H9 (cell line): ENCODE measurements around the gene ELMOD3. TPM values are rescaled to one million over a fixed set of nuclear protein-coding genes. Genes with fewer than 3 reads are reported as not detected.
A peak's percentile ranks its signal among the peaks of the same experiment; 100 is the strongest.
"Not testable (repeated sequence)": the region's sequence is repeated elsewhere in the genome, so short reads cannot be mapped to it uniquely, and the experiment has no call there.

Experiments used
- DNase-seq: peaks from one replicate; pipeline ENCODE4 v3.0.0-alpha.2; 2017
- H2AFZ ChIP-seq: one replicate; pipeline ENCODE4 v1.6.1; 2013; ENCODE audit warnings: mild to moderate bottlenecking, low read length, control low read depth, moderate library complexity
- H2AK5ac ChIP-seq: 2 replicates; pipeline ENCODE4 v1.6.1; 2013; ENCODE audit warnings: low read length, control low read depth, mixed read lengths; ENCODE audit not compliant: insufficient read length
- H2BK120ac ChIP-seq: one replicate; pipeline ENCODE4 v1.6.1; 2013; ENCODE audit warnings: low read depth, mild to moderate bottlenecking, low read length, control low read depth, inconsistent platforms; ENCODE audit not compliant: poor library complexity, severe bottlenecking
- H2BK12ac ChIP-seq: 2 replicates; pipeline ENCODE4 v1.6.1; 2013; ENCODE audit warnings: low read length, control low read depth, mixed read lengths, low read depth; ENCODE audit not compliant: insufficient read length
- H2BK15ac ChIP-seq: 2 replicates; pipeline ENCODE4 v1.6.1; 2013; ENCODE audit warnings: low read depth, low read length, control low read depth
- H2BK20ac ChIP-seq: one replicate; pipeline ENCODE4 v1.6.1; 2013; ENCODE audit warnings: low read depth, mild to moderate bottlenecking, low read length, control low read depth, inconsistent platforms; ENCODE audit not compliant: poor library complexity, severe bottlenecking
- H2BK5ac ChIP-seq: 2 replicates; pipeline ENCODE4 v1.6.1; 2013; ENCODE audit warnings: low read length, control low read depth, mixed read lengths; ENCODE audit not compliant: insufficient read length
- H3K14ac ChIP-seq: 2 replicates; pipeline ENCODE4 v1.6.1; 2013; ENCODE audit warnings: low read length, control low read depth; ENCODE audit not compliant: insufficient read depth
- H3K18ac ChIP-seq: 2 replicates; pipeline ENCODE4 v1.6.1; 2013; ENCODE audit warnings: low read depth, mild to moderate bottlenecking, mixed read lengths, low read length, control low read depth; ENCODE audit not compliant: insufficient read length
- H3K23ac ChIP-seq: 2 replicates; pipeline ENCODE4 v1.6.1; 2013; ENCODE audit warnings: low read length, control low read depth, mixed read lengths, low read depth; ENCODE audit not compliant: insufficient read length
- H3K23me2 ChIP-seq: 2 replicates; pipeline ENCODE4 v1.6.1; 2013; ENCODE audit warnings: low read depth, mild to moderate bottlenecking, mixed read lengths, low read length, control low read depth; ENCODE audit not compliant: insufficient read length, poor library complexity, severe bottlenecking
- H3K27ac ChIP-seq: 2 replicates; pipeline ENCODE4 v1.5.1; 2013; ENCODE audit warnings: low read length, control low read depth, mixed read lengths, low read depth; ENCODE audit not compliant: insufficient read length
- H3K27me3 ChIP-seq: 2 replicates; pipeline ENCODE4 v1.6.1; 2013; ENCODE audit warnings: low read length, control low read depth, inconsistent platforms; ENCODE audit not compliant: insufficient read depth
- H3K4ac ChIP-seq: 2 replicates; pipeline ENCODE4 v1.6.1; 2013; ENCODE audit warnings: low read depth, mild to moderate bottlenecking, control low read depth, inconsistent platforms, low read length, moderate library complexity
- H3K4me1 ChIP-seq: 2 replicates; pipeline ENCODE4 v1.6.1; 2013; ENCODE audit warnings: low read length, control low read depth, inconsistent platforms; ENCODE audit not compliant: insufficient read depth
- H3K4me2 ChIP-seq: 2 replicates; pipeline ENCODE4 v1.6.1; 2013; ENCODE audit warnings: low read length, control low read depth, mixed read lengths; ENCODE audit not compliant: insufficient read length, insufficient read depth
- H3K56ac ChIP-seq: 2 replicates; pipeline ENCODE4 v1.6.1; 2013; ENCODE audit warnings: low read depth, mild to moderate bottlenecking, mixed read lengths, low read length, control low read depth; ENCODE audit not compliant: insufficient read length
- H3K79me1 ChIP-seq: 2 replicates; pipeline ENCODE4 v1.6.1; 2013; ENCODE audit warnings: low read depth, mild to moderate bottlenecking, moderate library complexity, low read length, control low read depth, inconsistent platforms; ENCODE audit not compliant: insufficient read depth, poor library complexity, severe bottlenecking
- H3K79me2 ChIP-seq: 2 replicates; pipeline ENCODE4 v1.6.1; 2013; ENCODE audit warnings: low read length, control low read depth, inconsistent platforms; ENCODE audit not compliant: insufficient read depth
- H3K9ac ChIP-seq: 2 replicates; pipeline ENCODE4 v1.6.1; 2013; ENCODE audit warnings: low read length, control low read depth, mixed read lengths; ENCODE audit not compliant: insufficient read length; ENCODE audit errors: extremely low read depth
- H3K9me3 ChIP-seq: one replicate; pipeline ENCODE4 v1.6.1; 2013; ENCODE audit warnings: low read depth, low read length, inconsistent platforms; ENCODE audit not compliant: control insufficient read depth
- H3T11ph ChIP-seq: one replicate; pipeline ENCODE4 v1.6.1; 2013; ENCODE audit warnings: mild to moderate bottlenecking, low read length, control low read depth, inconsistent platforms
- H4K20me1 ChIP-seq: one replicate; pipeline ENCODE4 v1.6.1; 2013; ENCODE audit not compliant: control insufficient read depth, insufficient read length, insufficient read depth
- H4K5ac ChIP-seq: 2 replicates; pipeline ENCODE4 v1.6.1; 2013; ENCODE audit warnings: low read depth, mild to moderate bottlenecking, mixed read lengths, low read length, control low read depth; ENCODE audit not compliant: insufficient read length
- H4K8ac ChIP-seq: replicated peaks from 2 replicates; pipeline ENCODE4 v1.6.1; 2013; ENCODE audit warnings: low read length, control low read depth, mixed read lengths, low read depth; ENCODE audit not compliant: insufficient read length
- H4K91ac ChIP-seq: 2 replicates; pipeline ENCODE4 v1.6.1; 2013; ENCODE audit warnings: low read depth, mild to moderate bottlenecking, moderate library complexity, mixed read lengths, low read length, control low read depth; ENCODE audit not compliant: insufficient read length
- H3K27ac Mint-ChIP-seq, 3 experiments: 2 replicates in 2 of 3; 3 replicates in 1 of 3; pipeline ENCODE4 v1.8.0; 2020 to 2021; ENCODE audit warnings: mixed read lengths in 3 of 3, mild to moderate bottlenecking in 1 of 3, moderate library complexity in 1 of 3
- H3K27me3 Mint-ChIP-seq: 2 replicates; pipeline ENCODE4 v1.8.0; 2021; ENCODE audit warnings: low read depth, mild to moderate bottlenecking, moderate library complexity, mixed read lengths
- H3K36me3 Mint-ChIP-seq, 3 experiments: 2 replicates in 2 of 3; 3 replicates in 1 of 3; pipeline ENCODE4 v1.8.0; 2020 to 2021; ENCODE audit warnings: low read depth in 3 of 3, mixed read lengths in 3 of 3; ENCODE audit not compliant: insufficient read depth in 1 of 3
- H3K4me1 Mint-ChIP-seq, 2 experiments: 2 replicates each; pipeline ENCODE4 v1.8.0; 2020; ENCODE audit warnings: mixed read lengths in 2 of 2
- H3K4me3 Mint-ChIP-seq, 2 experiments: 2 replicates in 1 of 2; 3 replicates in 1 of 2; pipeline ENCODE4 v1.8.0; 2020 to 2021; ENCODE audit warnings: mild to moderate bottlenecking in 2 of 2, mixed read lengths in 2 of 2, moderate library complexity in 1 of 2
- H3K9me3 Mint-ChIP-seq, 2 experiments: 2 replicates in 1 of 2; 3 replicates in 1 of 2; pipeline ENCODE4 v1.8.0; 2020; ENCODE audit warnings: mild to moderate bottlenecking in 2 of 2, mixed read lengths in 2 of 2, moderate library complexity in 1 of 2
- CTCF ChIP-seq: fragments of 200-600 bp; sonication (generic); conservative IDR thresholded peaks from 3 replicates; pipeline ENCODE4 v1.8.0; 2021; ENCODE audit warnings: antibody characterized with exemption, mild to moderate bottlenecking
- WGBS: extraction: QIAGEN DNeasy Blood & Tissue Kit; methylation state at CpG from one replicate; pipeline ENCODE4 v1.1.7; 2013; ENCODE audit warnings: missing lambda C conversion rate, low lambda C conversion rate, mixed read lengths; ENCODE audit not compliant: insufficient read length; ENCODE audit errors: extremely low coverage; 5-methylcytosine and 5-hydroxymethylcytosine counted together
- total RNA-seq: library from RNA; stranded (reverse); gene quantifications from 2 replicates; pipeline ENCODE4 v1.2.1, GENCODE V29; 2021

The ELMOD3 gene
- total RNA-seq, 1 experiment from 2014 or later, result 7.6 TPM

- Histone ChIP-seq H4K20me1 (no peaks in the 10 kb centered on the region), H3K14ac (no peak overlapping the region), H3T11ph (no peak overlapping the region), H2BK15ac (no peak overlapping the region), H2BK20ac (no peak overlapping the region), H3K9me3 (no peaks in the 10 kb centered on the region), H2BK120ac (no peak overlapping the region), H3K56ac (no peak overlapping the region), H3K79me1 (no peaks in the 10 kb centered on the region), H4K8ac (no peak overlapping the region), H3K79me2 (no peaks in the 10 kb centered on the region), H3K4me1 (peaks cover 4% of the 10 kb centered on the region; the same call in 1 of the 2 replicates), H3K4me2 (no peak overlapping the region), H2BK5ac (no peak overlapping the region), H3K18ac (no peak overlapping the region), H3K27me3 (no peaks in the 10 kb centered on the region), H3K23ac (no peak overlapping the region), H3K23me2 (no peaks in the 10 kb centered on the region), H3K27ac (no peak overlapping the region), H2AFZ (no peak overlapping the region), H2AK5ac (no peak overlapping the region), H3K4ac (no peak overlapping the region), H4K5ac (no peak overlapping the region), H2BK12ac (no peak overlapping the region), H4K91ac (no peak overlapping the region), H3K9ac (no peak overlapping the region)
- Mint-ChIP-seq H3K4me3 (no peak overlapping the region), H3K27ac (peak overlapping the region in 1 of 3 experiments; percentile 30; a peak in 1 of 7 replicates), H3K36me3 (peaks cover 0 to 27% (median 2%) of the 10 kb centered on the region in 3 experiments; a peak in 3 of 7 replicates), H3K27me3 (peaks cover 8% of the 10 kb centered on the region), H3K9me3 (no peaks in the 10 kb centered on the region), H3K4me1 (peaks cover 11 to 17% of the 10 kb centered on the region in 2 experiments)
- no peak for DNase-seq
- WGBS, result no CpG with 5 or more reads among the region's 3 CpGs
- TF ChIP-seq CTCF, result no peak
Measured at GRCh38 chr2:85342156-85342555, 12.4 kb upstream of the ELMOD3 start.

GRCh38 chr2:85343207-85343895 lies 11.2 kb upstream of the ELMOD3 start:
- not testable (repeated sequence) for H3K14ac ChIP-seq, H3K4me2 ChIP-seq, H3K4me1 ChIP-seq, H3K23me2 ChIP-seq, H3K18ac ChIP-seq, H2BK20ac ChIP-seq, H4K8ac ChIP-seq, H3K9me3 Mint-ChIP-seq, H4K91ac ChIP-seq, H3K4me1 Mint-ChIP-seq, H3K27ac Mint-ChIP-seq, H3K27me3 ChIP-seq, H3K9me3 ChIP-seq, DNase-seq, H4K5ac ChIP-seq, H3K27me3 Mint-ChIP-seq, H2AFZ ChIP-seq, H3K4me3 Mint-ChIP-seq, H3K79me2 ChIP-seq, H4K20me1 ChIP-seq, H3K79me1 ChIP-seq, H2BK12ac ChIP-seq, H2AK5ac ChIP-seq, H3K27ac ChIP-seq, H3K4ac ChIP-seq, H2BK15ac ChIP-seq, H3K9ac ChIP-seq, H3T11ph ChIP-seq, H2BK120ac ChIP-seq, H2BK5ac ChIP-seq, H3K56ac ChIP-seq, H3K23ac ChIP-seq
- H3K36me3 Mint-ChIP-seq, result peaks cover 0 to 35% (median 4%) of the 10 kb centered on the region in 3 experiments; a peak in 3 of 7 replicates
- no CpG with 5 or more reads among the region's 10 CpGs for WGBS
